Stimulated activated CD8-positive, alpha-beta memory T cell treated with anti-CD3 and anti-CD28 coated beads, Interleukin-4, amount 100 ng/mL, for 24 hours (primary cell): Measurements from ENCODE around the gene LHFPL6.

ENCODE experiments used
- DNase-seq: peaks from one replicate; pipeline ENCODE4 v3.0.0-alpha.2; 2020; ENCODE audit warnings: low read depth

LHFPL6 gene

GRCh38 chr13:39602614-39603366 lies at the start of gene LHFPL6:
TSS of gene LHFPL6 (minus strand) at chr13:39603193.
- peak; percentile 44 for DNase-seq

- no peak for DNase-seq
Measured at GRCh38 chr13:39646122-39646521, 43.1 kb upstream of the LHFPL6 start.

DNA sequence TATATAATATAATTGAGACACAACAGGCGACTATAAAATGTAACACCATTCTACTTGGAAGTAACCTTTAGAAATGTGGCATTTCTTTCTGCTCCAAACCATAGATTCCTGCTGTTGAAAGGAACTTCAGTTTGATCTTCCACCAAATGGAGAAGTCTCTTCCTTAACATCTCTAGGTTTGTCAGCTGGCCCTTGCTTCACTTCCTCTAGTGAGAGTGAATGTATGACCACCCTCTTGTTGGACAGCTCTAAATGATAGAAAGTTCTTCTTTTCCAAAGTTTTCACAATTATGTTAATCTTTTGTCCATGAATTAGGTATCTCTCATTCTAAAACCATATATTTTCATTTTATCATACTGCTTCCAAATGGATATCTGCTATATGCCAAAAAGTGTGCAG lies 38.7 kb upstream of the LHFPL6 start:
- DNase-seq: no peak

DNA sequence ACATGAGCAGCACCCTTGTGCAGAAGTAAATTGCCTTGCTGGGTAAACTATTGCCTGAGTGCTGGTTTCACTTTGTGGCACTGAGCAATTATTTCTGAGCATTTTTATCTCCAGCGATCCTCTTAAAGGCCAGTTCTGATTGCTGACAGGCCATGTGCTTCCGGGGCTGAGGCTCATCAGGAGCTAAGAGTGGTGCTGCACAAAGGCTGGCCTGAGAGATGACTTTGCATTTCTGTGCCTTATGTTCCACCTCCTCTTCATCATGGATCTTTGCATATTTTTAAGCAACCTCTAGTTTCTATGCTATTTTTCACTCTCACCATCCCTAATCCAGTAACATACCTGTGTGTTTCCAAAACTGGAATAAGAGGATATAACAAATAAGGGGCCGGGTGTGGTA lies 34.9 kb upstream of the LHFPL6 start:
- DNase-seq: no peak

DNA sequence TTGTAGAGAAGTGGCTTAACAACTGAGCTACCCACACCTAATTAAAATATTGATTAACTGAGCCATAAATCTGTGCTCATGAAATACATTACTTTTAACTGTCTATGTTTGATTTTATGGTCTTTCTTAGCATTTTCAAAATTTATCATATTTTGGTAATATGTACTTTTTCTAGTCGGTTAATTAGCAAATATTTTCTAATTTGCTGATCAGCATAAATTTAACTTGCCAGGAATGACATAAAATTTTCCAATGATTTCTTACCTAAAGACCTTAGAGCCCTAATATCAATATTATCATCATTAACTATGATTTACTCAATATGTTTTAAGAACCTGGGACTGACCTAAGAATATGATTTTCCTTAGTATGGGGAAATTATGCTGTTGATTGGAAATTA lies 32.6 kb upstream of the LHFPL6 start:
- no peak for DNase-seq

DNA sequence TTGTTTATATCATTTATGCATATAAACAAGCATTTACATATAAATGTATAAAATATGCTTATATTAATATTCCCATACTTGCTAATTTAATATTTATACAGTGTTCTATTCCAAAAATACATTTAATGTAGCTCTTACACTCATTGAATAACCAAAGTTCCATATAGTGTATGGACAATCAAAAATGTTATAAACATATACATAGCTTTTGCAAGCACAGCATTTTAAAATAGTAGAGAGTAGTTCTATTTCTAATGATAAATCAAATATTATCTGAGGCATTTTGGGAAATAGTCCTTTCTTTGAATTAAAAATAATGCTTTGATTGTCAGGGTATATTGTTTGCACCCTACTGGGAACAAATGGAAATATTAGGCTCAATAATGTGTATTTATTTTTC lies 30.0 kb upstream of the LHFPL6 start:
- no peak for DNase-seq

- no peak for DNase-seq
Measured at GRCh38 chr13:39631307-39631706, 28.3 kb upstream of the LHFPL6 start.

DNA sequence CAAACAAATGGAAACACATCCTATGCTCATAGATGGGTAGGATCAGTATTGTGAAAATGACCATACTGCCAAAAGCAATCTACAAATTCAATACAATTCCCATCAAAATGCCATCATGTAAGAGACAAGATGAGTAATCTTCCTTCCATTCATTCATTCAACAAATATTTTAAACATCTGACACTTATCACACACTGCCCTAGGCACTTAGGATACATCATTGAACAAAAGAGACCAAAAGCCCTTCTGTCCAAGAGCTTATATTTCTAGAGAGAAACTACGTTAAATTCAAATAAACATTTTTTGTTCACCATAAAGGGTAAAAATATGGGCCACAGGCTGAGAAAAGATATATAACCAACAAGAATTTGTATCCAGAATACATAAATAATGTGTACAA lies 20.5 kb upstream of the LHFPL6 start:
- DNase-seq: no peak

DNA sequence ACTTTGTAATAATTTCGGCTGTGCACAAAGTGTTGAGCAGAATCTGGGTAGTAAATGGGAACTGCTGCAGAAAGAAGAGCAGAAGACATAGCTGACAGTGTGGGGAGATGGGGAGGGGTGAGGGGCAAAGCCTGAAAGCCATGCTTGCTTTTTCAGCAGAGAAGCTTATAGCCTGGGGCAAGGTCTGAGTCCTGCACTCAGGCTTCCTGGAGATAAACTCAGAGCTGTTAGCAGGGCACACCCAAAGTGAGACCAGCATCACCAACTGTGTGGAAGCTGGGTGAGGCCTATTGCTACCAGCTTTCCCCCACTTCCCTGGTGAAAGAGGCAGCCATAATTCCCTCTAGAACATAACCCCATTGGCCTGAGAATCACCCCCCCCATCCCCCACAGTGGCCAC lies 15.6 kb upstream of the LHFPL6 start:
- DNase-seq: no peak

- DNase-seq: no peak
Measured at GRCh38 chr13:39616087-39616694, 13.2 kb upstream of the LHFPL6 start.

DNA sequence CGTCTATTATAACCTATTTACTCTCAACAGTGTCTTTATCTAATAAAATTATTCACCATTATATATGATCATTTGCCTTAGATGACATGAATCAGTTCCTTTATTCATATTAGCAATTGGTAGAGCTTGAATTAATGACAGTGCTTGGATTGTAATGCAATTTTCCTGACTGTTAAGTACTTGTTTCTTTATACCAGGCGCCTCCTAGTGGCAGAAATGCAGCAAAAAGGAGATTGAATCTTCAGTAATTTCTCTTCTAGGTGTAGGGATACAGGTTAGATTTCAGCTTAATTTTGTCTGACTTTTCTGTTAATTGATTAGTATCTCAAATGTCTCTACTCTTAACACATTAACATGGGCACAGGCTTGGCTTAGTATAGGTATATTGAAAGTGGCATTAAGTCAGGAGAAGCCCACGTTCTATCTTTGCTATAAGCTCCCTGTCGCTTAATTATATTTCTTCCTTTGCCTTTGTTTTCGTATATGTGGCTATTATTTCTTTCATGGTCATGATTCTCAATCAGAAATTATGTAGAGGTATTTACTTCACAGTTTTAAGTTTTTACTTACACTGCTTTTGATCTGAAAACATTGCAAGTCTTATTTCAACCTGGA lies 9.1 kb upstream of the LHFPL6 start:
- DNase-seq: peak; percentile 23

DNA sequence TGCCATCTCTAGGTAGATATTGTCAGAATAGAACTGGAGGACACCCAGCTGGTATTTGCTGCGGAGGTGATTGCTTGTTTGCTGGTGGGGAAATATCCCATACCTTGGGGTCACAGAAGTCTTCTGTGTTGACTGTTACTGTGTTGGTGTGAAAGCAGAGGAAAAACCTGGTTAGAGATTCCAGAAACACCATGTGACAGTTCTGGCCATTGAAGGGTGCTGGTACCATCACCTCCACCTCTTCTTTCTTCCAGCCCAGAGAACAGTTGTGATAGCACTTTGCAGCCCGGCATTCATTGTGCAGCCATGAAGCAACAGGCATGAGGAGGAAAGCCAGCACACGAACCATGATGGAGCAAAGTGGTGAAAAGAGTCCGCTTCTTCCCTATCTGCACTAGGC lies 4.9 kb upstream of the LHFPL6 start:
- DNase-seq: no peak

- no peak for DNase-seq
Measured at GRCh38 chr13:39605677-39606320, 2.8 kb upstream of the LHFPL6 start.

DNA sequence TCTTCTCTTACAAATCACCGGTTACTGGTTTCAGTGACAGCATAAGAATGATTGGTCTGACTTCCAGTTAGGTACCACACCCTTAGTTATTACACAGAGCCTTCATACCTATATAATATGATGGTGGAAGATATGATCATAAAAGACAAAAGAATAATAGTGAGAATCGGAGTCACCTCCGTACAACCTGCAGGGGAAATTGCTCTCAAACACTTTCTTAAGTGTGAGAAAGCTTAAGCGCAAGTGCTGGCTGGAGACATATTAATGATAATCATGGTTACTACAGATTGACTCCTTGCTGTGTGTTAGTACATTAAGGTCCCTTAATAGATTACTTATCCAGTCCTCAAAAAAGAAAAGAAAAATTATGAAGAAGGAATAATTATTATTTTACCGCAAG lies 1.8 kb upstream of the LHFPL6 start:
- no peak for DNase-seq

DNA sequence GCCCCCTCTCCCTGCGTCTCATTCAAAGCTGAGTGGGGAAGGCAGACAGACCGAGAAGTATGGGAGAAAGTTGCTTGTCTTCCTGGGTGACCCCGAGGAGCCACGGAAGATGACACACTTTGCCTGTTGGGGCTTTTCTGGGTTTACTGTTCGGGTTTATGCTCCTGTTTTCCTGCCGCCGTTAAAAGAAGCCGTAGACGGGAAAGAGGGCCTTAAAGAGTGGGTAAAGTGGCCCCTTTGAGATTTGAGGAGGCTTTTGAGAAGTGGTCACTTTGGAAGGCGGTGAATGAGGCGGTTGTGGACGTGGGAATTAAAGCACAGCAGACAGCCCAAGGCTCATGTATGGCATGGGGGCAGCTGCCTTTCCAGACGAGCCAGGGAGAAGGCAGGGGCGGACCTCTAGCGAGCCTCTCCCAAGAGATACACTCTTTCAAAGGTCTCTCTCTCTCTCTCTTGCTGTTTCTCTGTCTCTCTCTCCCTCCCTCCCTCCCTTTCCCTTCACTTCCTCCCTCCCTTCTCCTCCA lies 493 bp upstream of the LHFPL6 start:
- no peak for DNase-seq

DNA sequence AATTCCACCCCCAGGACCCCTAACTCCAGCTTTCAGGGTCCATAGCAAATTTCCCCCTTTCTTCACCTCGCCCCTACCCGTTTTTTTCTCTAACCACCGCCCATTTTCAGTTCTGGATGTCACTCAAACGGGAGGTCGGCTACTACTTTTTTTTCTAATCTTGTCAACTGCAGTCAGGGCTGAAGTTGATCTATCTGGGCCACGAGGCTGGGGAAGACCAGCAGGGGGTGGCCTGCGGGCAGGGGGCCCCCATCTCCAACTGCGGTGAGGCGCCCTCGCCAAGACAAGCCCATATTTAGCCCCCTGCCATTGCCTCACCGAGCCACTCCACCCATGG lies 748 bp downstream of the LHFPL6 start:
- DNase-seq: no peak

DNA sequence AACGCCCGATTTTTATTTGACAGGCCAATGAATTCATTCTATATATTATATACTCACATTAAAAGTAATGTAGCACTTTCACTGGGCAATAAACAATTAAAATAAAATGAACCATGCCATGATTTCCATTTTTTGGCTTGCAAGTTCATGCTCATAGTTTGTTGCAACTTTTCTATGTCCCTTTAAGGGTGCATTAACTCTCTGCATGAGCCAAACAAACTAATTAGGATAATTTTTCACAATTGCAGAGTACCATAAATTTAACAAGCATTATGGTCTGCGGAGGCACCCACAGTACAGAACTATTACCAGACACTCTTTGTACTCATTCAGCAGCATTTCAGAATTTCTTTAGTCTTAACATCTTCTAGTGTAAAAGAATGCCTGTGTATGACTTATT lies 1.4 kb downstream of the LHFPL6 start:
- no peak for DNase-seq

- DNase-seq: no peak
Measured at GRCh38 chr13:39600766-39601165, 2.2 kb downstream of the LHFPL6 start.

- DNase-seq: no peak
Measured at GRCh38 chr13:39599842-39600241, 3.2 kb downstream of the LHFPL6 start.

- DNase-seq: no peak
Measured at GRCh38 chr13:39599012-39599411, 4.0 kb downstream of the LHFPL6 start.

DNA sequence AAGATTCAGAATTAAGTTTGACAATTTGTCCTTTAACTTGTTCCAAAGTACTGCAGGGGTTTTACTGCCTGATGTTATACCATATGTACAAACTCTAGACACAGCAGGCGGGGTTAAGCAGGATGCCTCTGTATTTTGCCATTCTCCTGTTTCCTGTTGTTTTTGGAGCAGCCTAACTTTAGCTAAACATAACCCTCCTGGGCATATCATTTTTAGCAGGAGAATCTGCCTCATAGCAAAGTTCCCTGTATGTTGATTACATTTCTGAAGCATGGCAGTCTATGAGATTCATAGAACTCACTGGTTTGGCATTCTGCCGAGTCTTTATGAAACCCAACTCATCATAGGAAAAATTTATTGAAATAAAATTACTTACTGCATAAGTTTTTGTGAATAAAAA lies 5.2 kb downstream of the LHFPL6 start:
- DNase-seq: no peak

DNA sequence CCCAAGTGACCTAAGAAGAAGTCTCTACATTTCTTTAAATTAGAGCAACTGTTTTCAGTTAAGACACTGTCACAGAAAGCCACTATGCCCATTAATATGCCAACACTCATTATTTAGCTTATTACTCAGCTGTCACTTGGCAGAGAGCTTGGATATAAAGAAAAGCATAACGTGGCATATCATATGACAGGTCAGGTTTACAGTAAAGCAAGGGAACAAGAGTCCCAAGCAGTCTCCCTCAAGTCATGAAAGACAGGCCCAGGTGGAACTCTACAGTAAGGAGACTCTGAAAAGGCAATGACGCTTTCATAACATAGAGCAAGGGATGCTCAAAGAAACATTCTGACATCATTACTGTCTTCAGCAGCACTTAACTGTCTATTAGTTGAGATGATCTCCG lies 6.3 kb downstream of the LHFPL6 start:
- no peak for DNase-seq

GRCh38 chr13:39596176-39596575 lies 6.8 kb downstream of the LHFPL6 start:
- no peak for DNase-seq
